DOHH2 (cell line): Measurements from ENCODE around the gene ALDH3B1.

Source experiments
- H3F3A ChIP-seq: fragments of 200-600 bp; sonication (generic), shearing (Covaris generic); 2 replicates; pipeline ENCODE4 v1.6.0; 2016; ENCODE audit warnings: antibody characterized with exemption, mild to moderate bottlenecking; ENCODE audit not compliant: control insufficient read depth, insufficient read depth
- H3K27ac ChIP-seq: fragments of 200-600 bp; sonication (generic); 2 replicates; pipeline ENCODE4 v1.5.1; 2014; ENCODE audit warnings: low read depth, mild to moderate bottlenecking, low read length, moderate library complexity
- H3K27me3 ChIP-seq: fragments of 200-600 bp; sonication (generic); 2 replicates; pipeline ENCODE4 v1.6.1; 2014; ENCODE audit warnings: mild to moderate bottlenecking, low read length, mixed read lengths; ENCODE audit not compliant: control insufficient read depth
- H3K36me3 ChIP-seq: fragments of 200-600 bp; sonication (generic); 2 replicates; pipeline ENCODE4 v1.6.1; 2014; ENCODE audit warnings: mild to moderate bottlenecking, low read length, moderate library complexity, mixed read lengths; ENCODE audit not compliant: control insufficient read depth
- H3K4me1 ChIP-seq: fragments of 200-600 bp; sonication (generic); 2 replicates; pipeline ENCODE4 v1.6.1; 2014; ENCODE audit warnings: mild to moderate bottlenecking, low read length, mixed read lengths; ENCODE audit not compliant: control insufficient read depth
- H3K4me2 ChIP-seq: fragments of 200-600 bp; sonication (generic); 2 replicates; pipeline ENCODE4 v1.6.0; 2014; ENCODE audit warnings: mild to moderate bottlenecking, low read length, moderate library complexity
- H3K4me3 ChIP-seq: fragments of 200-600 bp; sonication (generic); 2 replicates; pipeline ENCODE4 v1.5.1; 2014; ENCODE audit warnings: mild to moderate bottlenecking, low read length, mixed read lengths
- H3K79me2 ChIP-seq: fragments of 200-600 bp; sonication (generic); 2 replicates; pipeline ENCODE4 v1.6.1; 2014; ENCODE audit warnings: mild to moderate bottlenecking, low read length, mixed read lengths; ENCODE audit not compliant: control insufficient read depth
- H3K9me2 ChIP-seq: fragments of 200-600 bp; sonication (generic); replicated peaks from 2 replicates; pipeline ENCODE4 v1.6.1; 2014; ENCODE audit warnings: mild to moderate bottlenecking, low read length, mixed read lengths; ENCODE audit not compliant: control insufficient read depth
- H3K9me3 ChIP-seq: fragments of 200-600 bp; sonication (generic); 2 replicates; pipeline ENCODE4 v1.6.1; 2014; ENCODE audit warnings: antibody characterized with exemption, low read length, mixed read lengths; ENCODE audit not compliant: control insufficient read depth, insufficient read depth
- H4K20me1 ChIP-seq: fragments of 200-600 bp; sonication (generic); 2 replicates; pipeline ENCODE4 v1.6.0; 2014; ENCODE audit warnings: low read depth, mild to moderate bottlenecking, antibody characterized with exemption, low read length, moderate library complexity; ENCODE audit not compliant: control insufficient read depth, insufficient read depth
- CTCF ChIP-seq: fragments of 200-600 bp; sonication (generic); IDR thresholded peaks from one replicate; pipeline ENCODE4 v1.5.1; 2014; ENCODE audit warnings: antibody characterized with exemption, mild to moderate bottlenecking, low read depth, low read length; ENCODE audit not compliant: poor library complexity, severe bottlenecking
- EZH2phosphoT487 ChIP-seq: fragments of 200-600 bp; sonication (generic); IDR thresholded peaks from 2 replicates; pipeline ENCODE4 v1.6.1; 2017; ENCODE audit warnings: borderline replicate concordance, mild to moderate bottlenecking, antibody characterized with exemption, low read length, moderate library complexity, mixed read lengths

Gene ALDH3B1

DNA sequence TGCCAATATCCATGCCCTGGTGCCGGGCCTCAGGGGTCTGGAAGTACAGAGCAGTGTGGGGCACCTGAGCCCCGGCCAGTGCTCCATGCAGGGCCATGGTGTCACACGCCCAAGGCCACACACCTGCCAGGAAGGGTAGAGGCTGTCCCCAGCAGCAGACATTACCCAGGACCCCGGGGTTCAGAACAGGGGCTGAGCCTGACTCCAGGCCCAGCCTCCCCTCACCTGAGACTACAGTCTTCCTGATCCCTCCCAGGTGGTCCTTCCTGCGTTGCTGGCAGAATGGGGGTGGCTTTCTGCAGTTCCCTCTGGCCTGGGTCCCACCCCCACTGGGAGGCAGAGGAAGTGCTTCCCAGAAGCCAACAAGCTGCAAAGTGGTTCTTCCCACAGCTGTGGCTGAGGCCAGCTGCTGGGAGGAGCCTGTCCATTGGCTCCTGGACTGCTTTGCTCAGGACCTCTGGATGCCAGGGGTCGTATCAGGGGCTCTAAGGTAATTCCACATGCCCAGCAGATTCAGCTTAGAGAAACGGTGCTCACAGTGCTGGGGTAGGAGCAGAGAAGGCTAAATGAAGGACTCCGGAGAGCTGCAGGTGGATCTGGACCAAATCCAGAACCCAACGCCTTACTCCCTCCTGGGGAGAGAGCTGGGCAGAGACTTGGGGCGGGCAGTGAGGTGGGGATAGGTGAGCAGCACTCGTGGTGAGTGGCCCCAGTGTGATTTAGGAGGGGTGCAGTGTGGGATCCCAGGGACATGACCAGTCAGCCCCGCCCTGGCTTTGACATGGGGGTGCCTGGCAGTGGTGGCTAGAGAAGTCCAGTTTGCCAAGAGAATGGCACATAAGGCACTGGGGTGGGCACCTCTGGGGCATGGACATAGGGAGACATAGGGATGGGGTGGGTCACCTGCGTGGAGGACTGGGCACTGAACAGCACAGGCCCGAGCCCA is 41.3 kb downstream of the ALDH3B1 start:
- peaks cover 3% of the 10 kb centered on the region; the same call in 1 of the 2 replicates for H3F3A ChIP-seq
- no peaks in the 10 kb centered on the region for H4K20me1 ChIP-seq
- H3K9me3 ChIP-seq: no peaks in the 10 kb centered on the region
- H3K4me2 ChIP-seq: no peak overlapping the region
- H3K4me3 ChIP-seq: no peak overlapping the region
- H3K79me2 ChIP-seq: no peaks in the 10 kb centered on the region
- H3K27ac ChIP-seq: no peak overlapping the region
- no peaks in the 10 kb centered on the region for H3K9me2 ChIP-seq
- peaks cover 21% of the 10 kb centered on the region for H3K36me3 ChIP-seq
- H3K4me1 ChIP-seq: no peaks in the 10 kb centered on the region
- H3K27me3 ChIP-seq: no peaks in the 10 kb centered on the region
- TF ChIP-seq EZH2phosphoT487 (no peak), CTCF (no peak)

DNA sequence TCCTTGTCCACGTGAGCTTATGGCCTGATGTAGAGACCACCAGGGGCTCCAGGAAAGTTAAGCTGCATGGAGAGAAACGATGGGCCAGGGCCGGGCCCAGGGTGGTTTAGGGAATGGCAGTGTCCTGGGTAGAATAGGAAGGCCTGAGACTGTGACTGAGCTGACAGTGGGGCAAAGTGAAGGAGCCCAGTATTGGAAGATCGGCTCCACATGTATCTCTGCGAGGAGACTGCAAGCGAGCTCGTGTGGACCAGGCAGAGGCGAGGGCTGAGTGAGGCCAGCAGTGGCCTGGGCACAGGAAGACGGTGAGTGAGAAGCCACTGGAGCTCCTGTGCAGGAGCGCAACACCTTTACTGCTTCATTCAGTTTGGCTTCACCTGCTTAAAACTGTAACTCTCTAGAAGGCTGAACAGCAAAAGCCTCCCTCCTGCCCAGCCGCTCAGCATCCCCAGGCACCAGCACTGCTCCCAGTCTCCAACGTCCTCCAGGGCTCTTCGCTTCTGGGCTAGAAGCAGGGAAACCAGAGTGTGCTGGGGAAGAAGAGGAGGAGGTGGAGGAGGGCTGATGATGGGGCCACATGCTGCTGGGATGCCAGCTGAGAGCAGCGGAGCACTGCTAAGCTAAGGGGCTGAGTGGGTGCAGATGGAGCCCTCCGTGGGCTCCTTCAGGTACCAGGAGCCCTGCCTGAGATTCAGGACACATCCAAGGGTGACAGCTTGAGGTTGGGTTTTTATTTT is 42.2 kb downstream of the ALDH3B1 start:
- Histone ChIP-seq H3K79me2 (no peaks in the 10 kb centered on the region), H3F3A (peaks cover 3% of the 10 kb centered on the region; the same call in 1 of the 2 replicates), H3K4me2 (no peak overlapping the region), H3K9me2 (no peaks in the 10 kb centered on the region), H3K4me3 (no peak overlapping the region), H3K36me3 (peaks cover 18% of the 10 kb centered on the region), H3K9me3 (no peaks in the 10 kb centered on the region), H4K20me1 (no peaks in the 10 kb centered on the region), H3K4me1 (no peaks in the 10 kb centered on the region), H3K27ac (no peak overlapping the region), H3K27me3 (no peaks in the 10 kb centered on the region)
- no peak for TF ChIP-seq EZH2phosphoT487
- no peak for TF ChIP-seq CTCF

DNA sequence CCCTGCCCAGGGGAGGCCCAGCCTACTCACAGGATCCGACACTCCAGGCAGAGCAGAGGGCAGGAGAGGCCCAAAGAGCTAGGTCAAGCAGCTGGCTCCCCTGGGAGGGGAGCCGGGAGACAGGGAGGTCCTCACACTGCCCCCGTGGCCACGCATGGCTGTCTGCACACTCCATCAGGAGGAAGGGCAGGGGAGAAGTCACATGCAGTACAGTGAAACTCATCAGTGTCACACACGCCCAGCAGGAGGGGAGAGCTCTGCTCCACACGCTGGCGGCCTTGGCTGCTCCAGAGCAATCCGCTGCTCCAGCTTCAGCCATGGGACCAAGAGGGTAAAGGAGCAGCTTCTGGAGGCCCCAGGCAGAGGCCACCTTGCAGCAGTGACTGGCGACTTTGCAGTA is 43.0 kb downstream of the ALDH3B1 start:
- no peaks in the 10 kb centered on the region for H4K20me1 ChIP-seq
- TF ChIP-seq CTCF (no peak), EZH2phosphoT487 (no peak)
- H3K27ac ChIP-seq: no peak overlapping the region
- no peaks in the 10 kb centered on the region for H3K4me1 ChIP-seq
- no peak overlapping the region for H3K4me2 ChIP-seq
- H3K9me3 ChIP-seq: no peaks in the 10 kb centered on the region
- H3K4me3 ChIP-seq: no peak overlapping the region
- H3K9me2 ChIP-seq: no peaks in the 10 kb centered on the region
- H3K36me3 ChIP-seq: peaks cover 14% of the 10 kb centered on the region
- H3F3A ChIP-seq: peaks cover 3% of the 10 kb centered on the region; the same call in 1 of the 2 replicates
- H3K27me3 ChIP-seq: no peaks in the 10 kb centered on the region
- H3K79me2 ChIP-seq: no peaks in the 10 kb centered on the region
